ENCODE data around the gene METTL26.

- TF ChIP-seq POLR2A (IDR thresholded peaks at IDR 0.05), result no peak
- no peak for TF ChIP-seq CTCF (IDR thresholded peaks at IDR 0.05)
Measured at GRCh38 chr16:629185-629832, 6.8 kb downstream of the METTL26 start.
